NOMO-1 (cell line): ENCODE measurements around the gene LIMD2.
A peak's percentile ranks its signal among the peaks of the same experiment; 100 is the strongest.

Source experiments
- DNase-seq, 2 experiments: peaks; one replicate each; lab custom pipeline; 2025; ENCODE audit not compliant: unreplicated experiment in 2 of 2; lab: John Stamatoyannopoulos, UW

The LIMD2 gene

DNA sequence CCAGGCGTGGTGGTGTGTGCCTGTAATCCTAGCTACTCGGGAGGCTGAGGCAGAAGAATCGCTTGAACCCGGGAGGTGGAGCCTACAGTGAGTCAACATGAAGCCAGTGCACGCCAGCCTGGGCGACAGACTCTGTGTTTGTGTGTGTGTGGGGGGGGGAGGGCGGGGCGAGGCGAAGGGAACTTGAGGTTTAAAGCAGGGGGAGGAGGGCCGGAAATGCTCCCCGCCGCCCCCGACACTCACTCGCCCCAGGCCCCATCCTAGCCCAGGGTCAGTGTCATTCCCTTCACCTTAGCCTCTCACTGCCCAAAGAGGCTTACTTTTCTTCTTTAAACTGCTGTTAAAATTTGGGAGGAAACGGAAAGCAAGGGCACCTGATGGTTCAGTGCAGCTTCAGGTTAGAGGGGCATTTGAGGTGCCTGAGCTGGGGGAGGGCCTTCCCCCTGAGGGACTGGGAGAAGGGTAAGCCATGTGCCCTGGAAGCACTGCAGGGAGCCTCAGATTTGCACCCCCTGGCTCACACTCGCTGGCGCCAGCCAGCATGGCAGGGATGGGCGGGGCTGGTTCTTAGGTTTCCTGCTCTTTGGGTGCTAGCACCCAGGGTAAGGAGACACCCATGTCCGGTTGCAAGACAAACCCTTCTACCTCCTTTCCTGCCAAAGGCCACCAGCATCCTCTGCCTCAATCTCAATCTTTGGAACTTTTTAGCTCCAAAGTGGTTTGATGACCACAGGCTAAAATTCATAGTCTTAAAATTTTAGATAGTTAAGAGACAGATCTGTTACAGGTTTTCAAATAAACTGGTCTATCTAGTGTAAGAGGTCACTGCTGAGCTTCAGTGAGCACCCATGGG is 2.2 kb upstream of the LIMD2 start:
- no peak for DNase-seq

DNA sequence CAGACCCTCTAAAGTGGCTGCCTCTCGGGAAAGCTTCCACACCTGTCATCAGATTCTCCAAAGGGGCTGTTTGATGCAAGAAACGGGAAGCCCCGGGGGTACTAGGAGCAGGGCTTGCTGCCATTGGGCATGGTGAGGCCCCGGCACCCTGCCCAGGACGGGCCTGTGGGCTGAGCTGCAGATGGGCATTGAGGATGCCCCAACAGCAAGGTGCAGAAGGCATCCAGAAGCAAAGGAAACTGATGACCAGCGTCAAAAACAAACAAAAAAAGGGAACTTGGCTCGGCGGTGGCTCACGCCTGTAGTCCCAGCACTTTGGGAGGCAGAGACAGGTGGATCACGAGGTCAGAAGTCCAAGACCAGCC is 1.5 kb upstream of the LIMD2 start:
- no peak for DNase-seq

DNA sequence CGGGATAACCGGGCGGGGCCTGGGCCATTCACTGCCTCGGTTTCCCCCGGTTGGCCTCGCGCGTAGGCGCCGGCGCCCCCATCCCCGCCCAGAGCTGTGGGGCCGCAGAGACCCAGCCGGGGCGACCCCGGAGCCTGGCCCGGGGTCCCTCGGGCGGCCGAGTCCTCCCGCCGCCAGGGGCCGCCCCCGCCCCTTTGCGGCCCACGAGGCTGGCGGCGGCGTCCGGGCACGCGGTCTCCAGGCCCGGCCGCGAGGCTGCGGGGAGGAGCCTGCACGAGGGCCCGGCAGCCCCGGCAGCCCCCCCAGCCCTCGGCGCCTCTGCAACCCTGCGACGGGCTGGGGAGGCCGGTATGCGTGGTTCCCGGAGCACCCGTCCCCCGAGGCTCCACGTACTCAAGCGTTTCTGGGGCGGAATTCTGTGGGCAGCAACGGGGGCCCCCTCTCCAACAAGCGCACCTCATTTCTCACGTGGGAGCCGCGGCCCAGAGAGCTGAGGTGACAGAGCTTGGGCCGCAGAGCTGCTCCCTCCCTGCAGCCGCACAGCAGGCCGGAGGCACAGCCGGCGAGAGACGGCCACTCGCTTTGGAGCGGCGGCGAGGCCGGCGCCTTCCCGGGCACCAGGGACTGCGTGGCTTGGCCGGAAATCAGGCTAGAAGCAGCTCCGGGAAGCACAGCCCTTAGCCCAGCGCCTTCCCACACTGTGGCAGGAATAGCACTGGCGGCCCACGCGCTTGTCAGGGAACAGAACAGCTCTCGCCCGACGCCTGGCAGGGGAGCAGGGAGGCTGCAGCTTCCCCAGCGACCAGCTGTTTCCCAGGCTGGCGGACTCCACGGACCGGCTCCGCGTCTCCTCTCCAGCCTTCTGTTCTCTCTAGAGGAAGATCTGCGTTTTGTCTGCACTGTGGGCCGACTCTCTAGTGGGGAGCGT is 867 bp upstream of the LIMD2 start:
- DNase-seq: no peak

DNA sequence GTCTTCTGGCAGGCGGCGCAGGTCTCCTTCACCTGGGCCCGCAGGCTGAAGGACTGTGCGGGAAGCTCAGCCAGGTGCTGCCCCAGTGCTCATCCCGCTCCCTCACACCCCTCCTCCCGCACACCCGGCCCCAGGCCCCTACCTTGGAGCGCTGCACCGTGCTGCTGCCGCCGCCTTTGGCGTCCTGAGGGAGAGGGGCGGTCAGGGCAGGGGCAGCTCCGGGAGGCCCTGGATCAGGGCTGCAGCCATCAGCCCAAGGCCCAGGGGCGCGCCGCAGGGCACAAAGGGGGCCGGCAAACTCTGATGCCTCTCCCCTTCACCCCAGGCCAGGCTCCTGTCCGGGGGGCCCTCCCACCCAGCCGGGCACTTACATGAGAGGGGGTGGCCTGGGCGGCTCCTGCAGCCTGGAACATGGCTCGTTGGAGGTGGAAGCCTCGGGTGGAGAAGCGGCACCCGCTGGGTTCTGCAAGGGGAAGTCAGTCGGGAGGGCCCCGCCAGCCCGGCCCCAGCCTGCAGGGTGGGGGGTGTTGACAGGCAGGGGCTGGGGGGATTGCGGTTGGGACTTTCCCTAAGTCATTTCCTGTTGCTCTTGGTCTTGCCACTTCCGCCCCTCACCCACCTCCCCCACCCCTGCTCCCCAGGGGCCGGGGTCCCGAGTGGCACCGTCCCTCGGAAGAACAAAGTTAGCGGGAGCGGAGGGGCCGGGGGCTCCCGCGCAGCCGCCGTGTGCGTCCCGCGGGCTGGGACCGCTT is 863 bp downstream of the LIMD2 start:
- peak; percentile 49 to 54 for DNase-seq

DNA sequence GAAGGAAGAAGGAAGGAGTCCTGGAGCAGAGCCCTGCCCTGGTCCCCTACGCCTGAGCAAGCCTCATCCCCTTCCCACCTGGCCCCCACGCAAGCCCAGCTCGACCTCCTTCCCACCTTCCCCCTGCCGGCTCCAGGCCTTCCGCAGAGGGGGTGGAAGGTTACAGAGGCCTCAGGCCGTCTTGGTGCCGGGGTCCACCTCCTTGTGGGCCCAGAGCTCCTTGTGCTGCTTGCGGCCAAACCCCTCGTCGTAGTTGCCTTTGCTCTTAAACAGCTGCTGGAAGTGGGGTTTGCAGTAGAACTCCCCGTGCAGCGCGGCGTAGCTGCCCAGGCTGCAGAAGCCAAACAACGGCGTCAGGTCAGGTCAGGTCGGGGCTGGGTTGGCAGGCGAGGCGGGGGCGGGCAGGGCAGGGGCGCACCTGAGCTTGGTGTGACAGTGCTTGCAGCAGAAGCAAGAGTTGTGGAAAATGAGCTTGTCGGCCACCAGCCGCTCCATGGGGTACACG is 1.5 kb downstream of the LIMD2 start:
- peak; percentile 15 to 19 for DNase-seq

DNA sequence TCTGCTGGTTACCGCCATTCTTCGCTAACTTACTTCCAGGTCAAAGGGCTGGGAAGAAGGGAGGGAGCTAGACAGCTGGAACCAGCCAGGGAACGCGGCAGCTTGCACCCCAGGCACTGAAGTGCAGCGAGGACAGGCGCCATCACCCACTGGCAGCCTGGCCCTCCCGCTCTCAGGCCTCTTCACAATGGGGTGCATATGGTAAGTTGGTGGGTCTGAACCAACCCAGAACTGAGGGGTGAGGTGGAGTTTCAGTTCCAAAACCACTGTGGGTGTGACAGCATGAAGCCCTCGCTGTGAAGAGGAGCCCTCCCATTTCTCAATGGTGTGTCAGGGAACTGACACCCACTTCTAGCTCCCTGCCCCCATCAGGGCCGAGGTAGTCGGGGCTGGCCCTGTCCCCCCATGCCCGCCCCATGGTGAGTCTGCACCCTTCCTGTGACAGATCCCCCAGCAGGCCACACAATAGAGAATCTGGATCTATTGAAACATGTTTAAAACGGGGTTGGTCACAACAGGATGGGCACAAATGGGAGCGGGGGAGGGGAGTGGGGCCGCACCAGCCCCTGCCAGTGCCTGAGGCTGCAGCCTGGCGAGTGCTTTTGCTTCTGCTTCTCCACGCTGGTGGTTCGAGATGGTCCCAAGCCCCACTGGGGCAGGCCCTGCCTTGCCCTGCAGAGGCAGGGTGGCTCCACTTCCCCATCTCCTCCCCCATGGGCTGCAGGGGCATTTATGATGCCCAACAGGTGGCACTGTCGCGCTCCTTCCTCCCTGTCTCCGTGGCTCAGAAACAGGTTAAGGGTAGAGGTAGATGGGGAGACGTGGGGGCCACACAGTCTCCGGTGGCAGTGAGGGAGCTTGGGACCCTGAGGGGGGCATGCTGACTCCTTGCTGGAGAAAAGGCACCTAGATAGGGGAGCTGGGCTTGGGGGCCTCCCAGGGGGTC is 2.3 kb downstream of the LIMD2 start:
- peak; percentile 81 to 84 for DNase-seq

DNA sequence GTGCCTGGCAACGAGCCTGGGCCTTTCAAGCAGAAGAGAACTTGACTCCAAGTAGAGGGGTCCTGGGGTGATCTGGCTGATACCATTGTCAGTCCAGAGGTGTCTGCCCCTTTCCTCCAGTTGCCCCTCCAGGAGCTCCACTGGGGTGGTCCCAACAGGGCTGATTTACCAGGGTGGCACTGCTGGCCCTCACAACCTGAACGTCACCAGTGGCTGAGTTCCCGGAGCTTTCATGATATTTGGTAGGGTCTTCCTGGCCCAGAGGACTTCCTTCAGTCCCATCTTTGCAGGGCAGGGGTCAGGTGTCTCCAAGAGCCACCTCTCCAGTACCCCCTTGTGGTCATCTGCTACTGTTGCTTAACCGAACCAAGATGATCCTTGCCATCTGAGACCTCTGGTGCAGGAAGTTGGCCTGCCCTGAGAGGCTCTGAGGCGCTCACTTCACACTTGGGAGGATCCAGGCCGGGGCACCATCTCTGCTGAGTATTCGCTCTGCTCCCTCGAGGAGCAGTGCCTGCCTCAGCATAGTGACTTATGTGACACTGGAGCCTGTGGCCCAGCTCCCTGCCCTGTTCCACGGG is 3.5 kb downstream of the LIMD2 start:
- peak; percentile 28 to 33 for DNase-seq

DNA sequence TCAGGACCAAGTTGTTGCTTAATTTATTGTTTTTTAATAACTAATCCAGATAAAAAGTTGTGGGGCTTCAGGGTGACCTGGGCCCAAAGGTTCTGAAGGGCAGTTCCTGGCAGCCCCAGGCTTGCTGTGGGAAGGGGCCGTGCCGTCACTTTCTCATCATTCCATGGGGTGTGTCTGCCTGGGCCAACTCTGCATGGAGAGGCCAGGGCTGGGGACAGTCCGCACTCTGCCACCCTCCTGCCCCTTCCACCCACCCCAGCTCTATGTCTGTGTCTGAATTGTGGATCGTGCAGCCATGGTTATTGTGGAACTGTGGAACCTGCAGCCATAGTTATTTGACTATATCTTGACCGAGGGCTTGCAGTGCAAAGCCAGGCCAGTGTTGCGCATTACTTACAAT is 4.0 kb downstream of the LIMD2 start:
- no peak for DNase-seq

DNA sequence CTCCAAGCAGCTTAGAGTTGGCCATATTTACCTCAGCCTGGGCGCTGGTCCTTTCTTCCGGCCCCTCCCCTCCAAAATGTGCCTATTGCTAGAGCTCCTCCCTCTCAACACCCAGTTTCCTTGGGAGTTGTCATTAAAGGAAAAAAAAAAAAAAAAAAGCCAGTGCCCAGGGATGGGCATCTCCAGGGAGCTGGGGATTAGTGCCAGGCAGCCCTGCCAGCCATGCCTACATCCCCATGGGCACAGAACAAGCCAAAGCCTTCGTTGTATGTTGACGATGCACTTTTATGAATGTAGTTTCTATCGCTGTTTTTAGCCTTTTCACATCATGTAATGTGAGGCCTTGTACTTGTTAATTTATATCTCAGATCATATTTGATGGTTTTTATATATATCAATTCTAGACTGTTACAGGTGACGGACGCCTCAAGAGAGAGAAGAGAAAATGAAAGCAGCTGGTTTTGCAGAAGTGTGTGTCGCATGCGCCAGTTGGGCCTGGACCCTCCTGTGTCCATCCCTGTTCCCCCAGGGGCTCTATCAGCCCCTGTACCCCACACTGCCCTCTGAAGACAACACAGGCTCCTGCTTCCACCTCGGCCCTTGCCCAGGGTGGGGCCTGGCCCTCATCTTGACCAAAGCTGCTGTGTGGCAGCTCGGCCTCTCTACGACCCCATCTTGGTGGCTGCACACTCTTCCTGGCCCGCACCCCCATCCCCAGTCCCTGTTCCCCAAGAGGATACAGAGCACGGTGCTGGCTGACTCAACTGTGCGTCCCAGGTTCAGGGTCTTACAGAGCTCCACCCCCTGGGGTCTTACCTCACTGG is 4.8 kb downstream of the LIMD2 start:
- DNase-seq: no peak

DNA sequence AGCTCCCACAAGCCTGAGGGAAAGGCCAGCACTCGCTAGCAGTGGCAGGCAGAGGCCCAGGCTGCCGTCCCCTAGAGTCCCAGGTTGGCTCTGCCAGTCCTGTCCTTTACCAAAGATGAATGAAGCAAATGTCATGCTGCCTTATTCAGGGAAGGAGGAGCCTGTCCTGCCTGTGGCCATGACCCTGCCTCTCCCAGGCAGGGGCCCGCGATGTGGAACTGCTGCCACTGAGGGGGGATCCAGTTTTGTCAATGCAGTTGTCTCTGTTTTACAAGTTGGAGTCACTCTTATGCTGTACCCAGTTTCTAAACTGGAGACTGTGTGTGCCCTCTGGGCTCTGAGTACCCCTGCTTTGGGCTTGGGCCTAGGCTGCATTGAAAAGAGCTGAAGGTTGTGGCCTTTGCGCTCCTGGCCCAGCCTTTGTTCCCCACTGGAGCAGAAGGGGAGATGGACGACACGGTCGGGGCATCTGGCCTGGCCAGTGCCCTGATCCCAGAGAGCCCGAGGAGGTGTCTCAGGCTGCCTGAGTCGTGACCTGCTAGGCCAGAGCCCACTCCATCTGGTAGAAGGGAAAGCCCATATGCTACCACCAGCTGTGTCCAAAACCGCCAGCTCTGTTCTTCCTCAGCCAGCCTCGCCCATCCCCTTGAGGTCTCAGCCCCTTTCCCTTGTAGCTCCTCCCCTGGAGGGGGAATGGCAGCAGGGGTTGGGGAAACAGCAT is 5.5 kb downstream of the LIMD2 start:
- DNase-seq: no peak

DNA sequence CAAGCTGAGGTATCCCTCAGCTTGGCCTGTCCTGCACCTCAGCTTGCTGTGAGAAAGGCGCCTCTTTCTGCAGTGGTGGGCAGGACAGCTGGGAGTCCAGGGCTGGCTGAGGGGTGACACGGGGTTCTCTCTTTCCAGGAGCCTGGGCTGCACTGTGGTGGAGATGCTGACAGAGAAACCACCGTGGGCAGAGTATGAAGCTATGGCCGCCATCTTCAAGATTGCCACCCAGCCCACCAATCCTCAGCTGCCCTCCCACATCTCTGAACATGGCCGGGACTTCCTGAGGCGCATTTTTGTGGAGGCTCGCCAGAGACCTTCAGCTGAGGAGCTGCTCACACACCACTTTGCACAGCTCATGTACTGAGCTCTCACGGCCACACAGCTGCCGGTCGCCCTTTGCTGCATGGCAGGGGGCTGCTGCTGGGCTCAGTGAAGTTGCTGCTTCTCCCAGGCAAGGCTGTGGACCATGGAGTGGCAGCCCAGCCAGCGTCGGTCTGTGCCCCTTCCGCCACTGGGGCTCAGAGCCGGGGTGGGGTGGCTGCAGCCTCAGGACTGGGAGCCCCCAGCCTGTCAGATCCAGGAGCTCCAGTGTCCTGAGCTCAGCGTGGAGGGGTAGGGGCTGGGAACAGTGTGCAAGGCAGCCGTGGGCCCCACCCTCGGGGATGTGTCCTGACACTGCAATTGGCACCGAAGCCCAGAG is 6.4 kb downstream of the LIMD2 start:
- no peak for DNase-seq

DNA sequence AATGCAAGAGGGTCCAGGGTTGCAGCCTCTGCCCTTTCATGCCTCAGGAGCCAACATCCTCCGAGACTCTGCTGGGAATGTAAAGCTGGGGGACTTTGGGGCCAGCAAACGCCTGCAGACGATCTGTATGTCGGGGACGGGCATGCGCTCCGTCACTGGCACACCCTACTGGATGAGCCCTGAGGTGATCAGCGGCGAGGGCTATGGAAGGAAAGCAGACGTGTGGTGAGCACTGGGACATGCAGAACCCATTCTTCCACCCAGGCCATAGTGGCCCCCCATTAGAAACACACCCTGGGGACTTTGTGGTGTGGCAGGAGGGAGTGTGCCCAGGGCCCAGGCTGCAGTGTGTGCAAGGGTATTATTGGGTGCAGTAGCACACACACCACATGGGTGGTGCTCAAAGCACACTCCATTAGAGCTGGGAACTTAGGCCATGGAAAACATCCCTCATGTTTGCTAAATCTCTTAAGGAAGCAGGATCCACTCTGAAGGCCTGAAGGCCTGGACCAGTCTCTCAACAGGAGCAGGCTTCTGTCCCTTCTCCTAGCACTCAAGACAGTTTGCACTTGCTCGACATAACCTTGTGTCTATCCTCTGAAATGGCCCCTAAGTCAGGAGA is 7.6 kb downstream of the LIMD2 start:
- DNase-seq: no peak

DNA sequence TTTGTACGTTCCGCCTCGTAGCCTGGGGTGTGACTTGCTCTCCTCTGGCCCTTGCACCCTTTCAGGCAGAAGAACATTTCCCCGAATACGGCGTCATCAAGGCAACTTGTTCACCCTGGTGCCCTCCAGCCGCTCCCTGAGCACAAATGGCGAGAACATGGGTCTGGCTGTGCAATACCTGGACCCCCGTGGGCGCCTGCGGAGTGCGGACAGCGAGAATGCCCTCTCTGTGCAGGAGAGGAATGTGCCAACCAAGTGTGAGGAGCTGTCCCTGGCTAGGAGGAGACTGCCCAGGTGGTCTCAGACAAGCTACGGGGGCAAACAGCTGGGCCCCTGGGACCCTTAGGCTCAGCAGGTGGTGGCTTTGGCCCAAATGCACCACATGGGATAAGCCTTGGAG is 10.4 kb downstream of the LIMD2 start:
- DNase-seq: no peak

DNA sequence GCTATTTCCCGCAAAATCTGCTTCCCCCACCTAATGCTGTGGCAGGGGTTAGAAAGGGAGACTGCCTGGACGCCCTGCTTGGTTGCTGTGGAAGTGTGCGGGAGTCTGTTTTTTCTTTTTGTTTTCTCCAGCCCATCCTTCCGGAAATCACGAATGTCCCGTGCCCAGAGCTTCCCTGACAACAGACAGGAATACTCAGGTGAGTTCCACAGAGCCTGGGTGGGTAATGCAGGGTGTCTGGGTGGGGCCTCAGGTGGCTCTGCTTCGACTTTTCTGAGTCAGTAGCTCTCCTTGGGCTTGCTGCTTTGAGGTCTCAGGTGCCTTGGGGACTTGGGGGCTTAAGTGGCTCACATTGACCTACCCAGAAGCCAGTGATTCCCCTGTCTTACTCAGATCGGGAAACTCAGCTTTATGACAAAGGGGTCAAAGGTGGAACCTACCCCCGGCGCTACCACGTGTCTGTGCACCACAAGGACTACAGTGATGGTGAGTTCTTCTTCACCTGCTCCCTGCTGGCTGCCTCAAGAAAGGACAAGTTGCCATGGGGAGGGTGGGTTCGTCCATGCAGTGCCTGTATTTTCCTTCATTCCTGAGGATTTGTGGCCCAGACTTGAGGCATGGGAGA is 11.4 kb downstream of the LIMD2 start:
- DNase-seq: no peak

DNA sequence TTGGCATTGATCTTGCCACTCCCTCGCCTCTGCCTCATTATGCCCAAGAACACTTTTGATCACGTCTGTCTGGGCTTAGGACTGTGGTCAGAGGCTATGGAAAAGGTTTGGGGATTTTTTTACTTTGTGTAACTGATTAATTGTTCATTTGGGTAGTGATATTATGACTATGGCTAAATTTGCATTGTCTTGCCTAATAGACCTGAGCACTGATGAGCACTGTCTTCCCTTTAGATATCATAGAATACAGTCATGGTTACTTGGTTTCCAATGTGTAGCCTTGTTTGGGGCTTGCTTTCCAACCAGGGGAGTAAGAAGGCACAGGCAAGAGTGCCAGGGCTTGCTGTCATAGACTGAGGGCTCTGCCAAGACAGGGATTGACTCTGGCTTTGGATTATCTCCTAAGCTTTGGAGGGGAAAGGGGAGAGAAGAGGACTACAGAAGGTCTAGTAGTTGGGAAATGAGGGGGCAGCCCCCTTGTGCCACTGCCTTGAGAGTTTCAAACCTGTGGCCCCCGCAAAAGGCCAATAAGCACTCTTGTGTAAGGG is 13.7 kb downstream of the LIMD2 start:
- DNase-seq: no peak

DNA sequence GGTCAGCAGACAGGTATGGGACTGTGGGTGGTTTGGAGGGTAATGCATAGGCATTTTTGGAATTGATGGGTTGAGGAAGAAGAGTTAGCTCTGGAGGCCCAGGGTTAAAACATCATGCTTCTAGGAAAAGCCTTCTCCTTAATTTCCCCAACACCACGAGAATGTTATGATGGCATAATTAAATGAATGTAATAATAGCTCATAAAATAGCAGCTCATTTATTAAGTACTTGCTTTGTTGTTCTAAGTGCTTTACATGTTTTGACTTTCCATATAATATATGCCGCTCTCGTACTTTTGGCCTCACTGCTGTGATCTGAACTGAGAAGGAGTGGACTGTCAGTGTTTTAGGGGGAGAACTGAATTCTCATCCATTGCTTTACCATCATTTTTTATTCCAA is 14.3 kb downstream of the LIMD2 start:
- DNase-seq: no peak
